K562 treated with DMSO at 1 percent for 12 hours (cell line): ENCODE data around the gene PRL. TPM values are rescaled to one million over a fixed set of nuclear protein-coding genes. Genes with fewer than 3 reads are reported as not detected.

Source experiments
- total RNA-seq: library from RNA; unstranded; fragments of 300-600 nt; gene quantifications from 2 replicates; pipeline ENCODE4 v1.2.3, GENCODE V29; 2022; ENCODE audit not compliant: insufficient read depth

PRL gene
- total RNA-seq, result not detected in 2 replicates

GRCh38 chr6:22296936-22297335, at the start of gene PRL:
TSS of gene PRL (minus strand) at chr6:22297036. CDS start at chr6:22296982, 54 bp downstream.

